Ishikawa (cell line): ENCODE results near the gene ADAMTS15.

Experiments
- CEBPB ChIP-seq: IDR thresholded peaks from 2 replicates; pipeline ENCODE4 v1.6.1; 2012
- CREB1 ChIP-seq: IDR thresholded peaks from 2 replicates; pipeline ENCODE4 v1.6.1; 2012; ENCODE audit warnings: low read depth
- EP300 ChIP-seq: IDR thresholded peaks from 2 replicates; pipeline ENCODE4 v1.6.1; 2012; ENCODE audit warnings: borderline replicate concordance
- TAF1 ChIP-seq: IDR thresholded peaks from 2 replicates; pipeline ENCODE4 v1.6.1; 2012; ENCODE audit warnings: low read depth, mild to moderate bottlenecking
- TF ChIP-seq, protein P1 (sequence below): IDR thresholded peaks from 2 replicates; pipeline ENCODE4 v1.6.1; 2012; ENCODE audit warnings: low read depth, mild to moderate bottlenecking

DNA sequence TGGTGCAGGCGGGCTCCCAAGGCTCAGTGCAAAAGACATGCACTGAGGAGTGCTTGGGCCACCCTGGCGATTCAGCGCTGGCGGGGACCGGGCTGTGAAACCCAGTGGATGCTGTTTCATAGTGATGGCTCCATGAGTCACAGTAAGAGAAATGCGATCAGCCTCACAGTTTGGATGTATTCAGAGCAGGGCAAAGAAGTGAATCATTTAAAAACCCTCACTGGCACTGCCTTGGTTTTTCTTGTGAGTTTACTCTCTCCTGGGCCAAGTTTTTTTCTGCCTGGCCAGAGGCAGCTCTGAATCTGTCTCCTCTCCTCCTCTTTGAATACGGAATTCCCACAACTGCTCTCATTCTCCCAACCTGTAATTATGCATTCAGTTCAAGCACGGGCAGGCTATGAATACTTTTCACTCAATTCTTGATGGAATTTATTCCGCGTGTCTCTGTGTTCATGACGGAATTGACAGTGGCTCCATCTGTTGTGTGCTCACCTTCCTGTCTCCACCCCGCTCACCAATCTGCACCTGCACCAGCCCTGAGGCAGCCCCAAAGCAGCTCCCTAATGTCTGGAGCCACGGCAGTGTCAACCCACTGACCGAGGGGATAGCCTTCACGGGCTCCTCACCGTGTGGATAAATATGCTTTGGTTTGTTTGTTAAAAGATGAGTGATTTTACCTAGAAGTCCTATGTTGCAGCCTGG lies 34.9 kb upstream of the ADAMTS15 start:
- TF ChIP-seq EP300 (no peak), CEBPB (no peak), TAF1 (no peak), CREB1 (no peak)
- TF ChIP-seq, protein P1, sequence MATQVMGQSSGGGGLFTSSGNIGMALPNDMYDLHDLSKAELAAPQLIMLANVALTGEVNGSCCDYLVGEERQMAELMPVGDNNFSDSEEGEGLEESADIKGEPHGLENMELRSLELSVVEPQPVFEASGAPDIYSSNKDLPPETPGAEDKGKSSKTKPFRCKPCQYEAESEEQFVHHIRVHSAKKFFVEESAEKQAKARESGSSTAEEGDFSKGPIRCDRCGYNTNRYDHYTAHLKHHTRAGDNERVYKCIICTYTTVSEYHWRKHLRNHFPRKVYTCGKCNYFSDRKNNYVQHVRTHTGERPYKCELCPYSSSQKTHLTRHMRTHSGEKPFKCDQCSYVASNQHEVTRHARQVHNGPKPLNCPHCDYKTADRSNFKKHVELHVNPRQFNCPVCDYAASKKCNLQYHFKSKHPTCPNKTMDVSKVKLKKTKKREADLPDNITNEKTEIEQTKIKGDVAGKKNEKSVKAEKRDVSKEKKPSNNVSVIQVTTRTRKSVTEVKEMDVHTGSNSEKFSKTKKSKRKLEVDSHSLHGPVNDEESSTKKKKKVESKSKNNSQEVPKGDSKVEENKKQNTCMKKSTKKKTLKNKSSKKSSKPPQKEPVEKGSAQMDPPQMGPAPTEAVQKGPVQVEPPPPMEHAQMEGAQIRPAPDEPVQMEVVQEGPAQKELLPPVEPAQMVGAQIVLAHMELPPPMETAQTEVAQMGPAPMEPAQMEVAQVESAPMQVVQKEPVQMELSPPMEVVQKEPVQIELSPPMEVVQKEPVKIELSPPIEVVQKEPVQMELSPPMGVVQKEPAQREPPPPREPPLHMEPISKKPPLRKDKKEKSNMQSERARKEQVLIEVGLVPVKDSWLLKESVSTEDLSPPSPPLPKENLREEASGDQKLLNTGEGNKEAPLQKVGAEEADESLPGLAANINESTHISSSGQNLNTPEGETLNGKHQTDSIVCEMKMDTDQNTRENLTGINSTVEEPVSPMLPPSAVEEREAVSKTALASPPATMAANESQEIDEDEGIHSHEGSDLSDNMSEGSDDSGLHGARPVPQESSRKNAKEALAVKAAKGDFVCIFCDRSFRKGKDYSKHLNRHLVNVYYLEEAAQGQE = no peak
